HEK293 (cell line): ENCODE results near the gene XPR1.
A peak's percentile ranks its signal among the peaks of the same experiment; 100 is the strongest.

Experiments
- CTCF ChIA-PET: fragments of 350-600 bp; formaldehyde crosslinking; extraction: SDS; loops from one replicate; lab custom pipeline; 2021; ENCODE audit warnings: antibody characterized with exemption; lab: Yijun Ruan, JAX
- POLR2A ChIA-PET: fragments of 300-600 bp; formaldehyde crosslinking; extraction: SDS; loops from one replicate; lab custom pipeline; 2020; ENCODE audit warnings: antibody characterized with exemption, inconsistent platforms; lab: Yijun Ruan, JAX
- H3K27ac ChIP-seq: fragments of 200-500 bp; sonication (Bioruptor generic); 2 replicates; pipeline ENCODE4 v1.5.1; 2014; ENCODE audit warnings: low read depth, low read length, control low read depth, inconsistent platforms; ENCODE audit errors: extremely low read depth
- H3K36me3 ChIP-seq, 2 experiments: fragments of 200-500 bp in 1 of 2; sonication (Bioruptor generic) in 1 of 2; 1 replicate in 1 of 2; 2 replicates in 1 of 2; pipeline ENCODE4 v1.5.1; 2014 to 2017; ENCODE audit warnings: inconsistent platforms in 2 of 2, low read length in 2 of 2; ENCODE audit not compliant: control insufficient read depth in 2 of 2, insufficient read depth in 1 of 2
- H3K4me1 ChIP-seq: fragments of 200-500 bp; sonication (Bioruptor generic); 2 replicates; pipeline ENCODE4 v1.5.1; 2014; ENCODE audit warnings: mild to moderate bottlenecking, low read length, inconsistent platforms; ENCODE audit not compliant: control insufficient read depth, insufficient read depth
- H3K4me3 ChIP-seq: 2 replicates; pipeline ENCODE4 v1.5.1; 2011; ENCODE audit warnings: low read depth, mild to moderate bottlenecking, control low read depth, low read length, moderate library complexity
- H3K9me3 ChIP-seq: fragments of 200-500 bp; sonication (Bioruptor generic); 2 replicates; pipeline ENCODE4 v1.5.1; 2014; ENCODE audit warnings: low read depth, low read length, inconsistent platforms; ENCODE audit not compliant: control insufficient read depth, insufficient read depth
- BCL11A ChIP-seq: fragments of 450-650 bp; formaldehyde crosslinking; IDR thresholded peaks from 2 replicates; pipeline ENCODE4 v1.5.1; 2016; ENCODE audit warnings: low read depth, missing biosample characterization, missing genetic modification characterization
- PRDM1 ChIP-seq: fragments of 450-650 bp; formaldehyde crosslinking; IDR thresholded peaks from 2 replicates; pipeline ENCODE4; 2016; ENCODE audit warnings: missing biosample characterization, missing genetic modification characterization
- REPIN1 ChIP-seq: fragments of 450-650 bp; formaldehyde crosslinking; IDR thresholded peaks from 2 replicates; pipeline ENCODE4 v1.5.1; 2017; ENCODE audit warnings: missing biosample characterization, missing genetic modification characterization, low read depth
- SCRT2 ChIP-seq: fragments of 450-650 bp; formaldehyde crosslinking; IDR thresholded peaks from 2 replicates; pipeline ENCODE4 v1.5.1; 2016; ENCODE audit warnings: missing biosample characterization, missing genetic modification characterization
- ZFHX2 ChIP-seq: fragments of 450-650 bp; formaldehyde crosslinking; conservative IDR thresholded peaks from 2 replicates; pipeline ENCODE4 v1.5.1; 2016; ENCODE audit warnings: missing biosample characterization, missing genetic modification characterization
- ZFP69B ChIP-seq: fragments of 450-650 bp; formaldehyde crosslinking; IDR thresholded peaks from 2 replicates; pipeline ENCODE4 v1.5.1; 2016; ENCODE audit warnings: missing biosample characterization, missing genetic modification characterization
- ZNF202 ChIP-seq: fragments of 450-650 bp; formaldehyde crosslinking; IDR thresholded peaks from 2 replicates; pipeline ENCODE4 v1.5.1; 2016; ENCODE audit warnings: missing biosample characterization, missing genetic modification characterization, borderline replicate concordance
- ZNF324 ChIP-seq: fragments of 450-650 bp; formaldehyde crosslinking; IDR thresholded peaks from 2 replicates; pipeline ENCODE4 v1.5.1; 2016; ENCODE audit warnings: missing biosample characterization, missing genetic modification characterization
- ZNF354C ChIP-seq: fragments of 450-650 bp; formaldehyde crosslinking; IDR thresholded peaks from 2 replicates; pipeline ENCODE4 v1.5.1; 2016; ENCODE audit warnings: missing biosample characterization, missing genetic modification characterization, low read depth, borderline replicate concordance
- ZNF391 ChIP-seq: fragments of 450-650 bp; formaldehyde crosslinking; IDR thresholded peaks from 2 replicates; pipeline ENCODE4 v1.5.1; 2016; ENCODE audit warnings: low read depth, missing biosample characterization, missing genetic modification characterization, borderline replicate concordance
- ZNF501 ChIP-seq: fragments of 450-650 bp; formaldehyde crosslinking; IDR thresholded peaks from 2 replicates; pipeline ENCODE4 v1.5.1; 2016; ENCODE audit warnings: missing biosample characterization, missing genetic modification characterization
- ZNF76 ChIP-seq: fragments of 450-650 bp; formaldehyde crosslinking; IDR thresholded peaks from 2 replicates; pipeline ENCODE4; 2016; ENCODE audit warnings: low read depth, missing biosample characterization, missing genetic modification characterization, borderline replicate concordance
- TF ChIP-seq, protein P1 (sequence below): fragments of 450-650 bp; formaldehyde crosslinking; optimal IDR thresholded peaks from 2 replicates; pipeline ENCODE3; 2016; ENCODE audit warnings: missing biosample characterization, mild to moderate bottlenecking, missing genetic modification characterization
- TF ChIP-seq, protein P2 (sequence below): fragments of 450-650 bp; formaldehyde crosslinking; IDR thresholded peaks from 2 replicates; pipeline ENCODE4 v1.5.1; 2016; ENCODE audit warnings: missing biosample characterization, missing genetic modification characterization
- TF ChIP-seq, protein P3 (sequence below): IDR thresholded peaks from 2 replicates; pipeline ENCODE4 v1.6.1; 2011; ENCODE audit warnings: mild to moderate bottlenecking, low read depth, low read length, borderline replicate concordance
- TF ChIP-seq, protein P4 (sequence below): fragments of 450-650 bp; formaldehyde crosslinking; IDR thresholded peaks from 2 replicates; pipeline ENCODE4 v1.5.1; 2017; ENCODE audit warnings: missing biosample characterization, missing genetic modification characterization
- TF ChIP-seq, protein P5 (sequence below): fragments of 450-650 bp; formaldehyde crosslinking; IDR thresholded peaks from 2 replicates; pipeline ENCODE4 v1.5.1; 2016; ENCODE audit warnings: missing biosample characterization, missing genetic modification characterization, borderline replicate concordance
- TF ChIP-seq, protein P6 (sequence below): fragments of 450-650 bp; IDR thresholded peaks from 2 replicates; pipeline ENCODE4 v1.5.1; 2018; ENCODE audit warnings: missing biosample characterization, missing genetic modification characterization

Gene XPR1

DNA sequence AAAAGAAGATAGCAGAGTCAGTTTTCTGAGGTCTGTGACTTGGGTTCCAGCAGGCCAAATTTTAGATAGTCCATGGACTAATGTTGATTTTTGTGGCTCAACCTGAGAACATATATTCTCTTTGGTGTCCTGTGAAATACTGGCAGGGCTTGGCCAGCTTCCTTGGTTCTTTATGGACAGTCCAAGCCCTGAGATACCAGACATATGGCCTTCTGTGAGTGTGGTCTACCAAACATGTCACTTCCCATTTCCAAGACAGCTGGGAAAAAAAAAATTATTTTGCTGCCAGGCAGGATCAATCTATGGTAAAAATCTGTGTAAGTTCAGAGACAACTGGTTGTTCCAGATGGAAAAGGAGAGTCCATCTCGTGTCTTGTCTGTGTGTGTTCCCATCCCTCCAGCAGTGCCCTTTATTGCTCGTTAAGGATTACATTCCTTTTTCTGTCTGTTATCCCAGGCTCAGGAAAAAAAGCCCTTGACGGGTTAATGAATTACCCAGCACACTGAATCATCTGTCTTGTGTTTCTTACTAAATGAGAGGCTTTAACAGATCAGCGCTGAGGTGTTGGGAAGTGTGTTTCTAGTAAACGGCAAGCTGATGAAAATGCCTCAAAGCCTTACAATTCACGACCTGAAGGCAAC, 33.4 kb upstream of the XPR1 start (continued):
- TF ChIP-seq, protein P1, sequence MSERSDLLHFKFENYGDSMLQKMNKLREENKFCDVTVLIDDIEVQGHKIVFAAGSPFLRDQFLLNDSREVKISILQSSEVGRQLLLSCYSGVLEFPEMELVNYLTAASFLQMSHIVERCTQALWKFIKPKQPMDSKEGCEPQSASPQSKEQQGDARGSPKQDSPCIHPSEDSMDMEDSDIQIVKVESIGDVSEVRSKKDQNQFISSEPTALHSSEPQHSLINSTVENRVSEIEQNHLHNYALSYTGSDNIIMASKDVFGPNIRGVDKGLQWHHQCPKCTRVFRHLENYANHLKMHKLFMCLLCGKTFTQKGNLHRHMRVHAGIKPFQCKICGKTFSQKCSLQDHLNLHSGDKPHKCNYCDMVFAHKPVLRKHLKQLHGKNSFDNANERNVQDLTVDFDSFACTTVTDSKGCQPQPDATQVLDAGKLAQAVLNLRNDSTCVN: no peak
- TF ChIP-seq SCRT2 (tag by site-specific recombination) (no peak), ZNF202 (no peak), ZNF391 (tag by site-specific recombination) (no peak), ZNF354C (tag by site-specific recombination) (no peak), ZNF501 (tag by site-specific recombination) (no peak), ZFP69B (tag by site-specific recombination) (no peak)
- TF ChIP-seq, protein P2, sequence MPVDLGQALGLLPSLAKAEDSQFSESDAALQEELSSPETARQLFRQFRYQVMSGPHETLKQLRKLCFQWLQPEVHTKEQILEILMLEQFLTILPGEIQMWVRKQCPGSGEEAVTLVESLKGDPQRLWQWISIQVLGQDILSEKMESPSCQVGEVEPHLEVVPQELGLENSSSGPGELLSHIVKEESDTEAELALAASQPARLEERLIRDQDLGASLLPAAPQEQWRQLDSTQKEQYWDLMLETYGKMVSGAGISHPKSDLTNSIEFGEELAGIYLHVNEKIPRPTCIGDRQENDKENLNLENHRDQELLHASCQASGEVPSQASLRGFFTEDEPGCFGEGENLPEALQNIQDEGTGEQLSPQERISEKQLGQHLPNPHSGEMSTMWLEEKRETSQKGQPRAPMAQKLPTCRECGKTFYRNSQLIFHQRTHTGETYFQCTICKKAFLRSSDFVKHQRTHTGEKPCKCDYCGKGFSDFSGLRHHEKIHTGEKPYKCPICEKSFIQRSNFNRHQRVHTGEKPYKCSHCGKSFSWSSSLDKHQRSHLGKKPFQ (tag by site-specific recombination): no peak

DNA sequence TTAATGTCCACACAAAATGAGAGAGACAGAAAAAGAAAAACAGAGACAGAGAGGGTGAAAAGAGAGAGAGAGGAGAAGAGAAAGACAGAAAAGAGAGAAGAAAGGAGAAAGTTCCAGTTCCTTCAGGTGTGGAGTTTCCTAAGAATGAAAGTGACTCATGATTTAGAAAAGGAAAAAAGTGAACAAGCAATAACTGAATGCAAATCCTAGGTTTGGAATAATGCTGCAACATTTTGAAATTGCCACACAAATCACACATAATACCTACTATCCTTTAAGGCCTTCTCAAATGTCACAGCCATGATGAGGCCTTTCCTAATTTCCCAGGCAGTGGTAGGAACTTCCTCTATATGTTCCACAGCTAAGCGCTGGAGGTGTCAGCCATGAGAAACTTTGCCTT, 31.5 kb upstream of the XPR1 start:
- no peaks in the 10 kb centered on the region for H3K9me3 ChIP-seq
- no peak overlapping the region for H3K27ac ChIP-seq
- CTCF ChIA-PET: interaction anchor here (0.9 kb wide), 1 partner anchor 565 kb away, joined by 3 read pairs; no protein-coding TSS in a partner anchor
- H3K4me1 ChIP-seq: no peaks in the 10 kb centered on the region
- no peaks in the 10 kb centered on the region for H3K36me3 ChIP-seq
- TF ChIP-seq PRDM1 (tag by site-specific recombination): peak; percentile 91
- TF ChIP-seq ZFHX2 (tag by site-specific recombination): no peak
- TF ChIP-seq, all 188 proteins: peak for 1
- H3K4me3 ChIP-seq: no peak overlapping the region
- POLR2A ChIA-PET: no interaction called here

DNA sequence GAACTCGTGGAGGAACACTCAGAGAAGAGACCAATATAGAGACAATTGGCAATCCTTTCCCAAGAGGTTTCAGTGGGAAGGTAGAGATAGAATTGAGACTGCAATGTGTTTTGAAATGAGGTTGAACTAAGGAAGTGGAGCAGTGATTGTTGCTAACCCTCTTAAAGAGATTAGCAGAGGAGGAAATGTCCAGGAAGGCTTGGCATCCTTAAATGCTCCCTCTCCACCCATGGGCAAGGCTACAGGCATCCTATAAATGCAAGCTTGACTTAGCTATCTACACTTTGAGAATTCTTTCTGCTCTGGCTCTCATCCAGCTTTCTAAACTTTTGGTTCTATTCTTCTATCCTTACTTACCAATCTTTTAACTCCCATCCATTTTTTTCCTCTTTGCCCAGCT, 30.3 kb upstream of the XPR1 start:
- ChIA-PET POLR2A (no interaction called here), CTCF (no interaction called here)
- H3K27ac ChIP-seq: no peak overlapping the region
- H3K4me1 ChIP-seq: no peaks in the 10 kb centered on the region
- TF ChIP-seq, protein P3, sequence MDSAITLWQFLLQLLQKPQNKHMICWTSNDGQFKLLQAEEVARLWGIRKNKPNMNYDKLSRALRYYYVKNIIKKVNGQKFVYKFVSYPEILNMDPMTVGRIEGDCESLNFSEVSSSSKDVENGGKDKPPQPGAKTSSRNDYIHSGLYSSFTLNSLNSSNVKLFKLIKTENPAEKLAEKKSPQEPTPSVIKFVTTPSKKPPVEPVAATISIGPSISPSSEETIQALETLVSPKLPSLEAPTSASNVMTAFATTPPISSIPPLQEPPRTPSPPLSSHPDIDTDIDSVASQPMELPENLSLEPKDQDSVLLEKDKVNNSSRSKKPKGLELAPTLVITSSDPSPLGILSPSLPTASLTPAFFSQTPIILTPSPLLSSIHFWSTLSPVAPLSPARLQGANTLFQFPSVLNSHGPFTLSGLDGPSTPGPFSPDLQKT: no peak
- TF ChIP-seq BCL11A (tag by site-specific recombination) (no peak), REPIN1 (tag by site-specific recombination) (no peak), ZNF324 (tag by site-specific recombination) (no peak)
- H3K36me3 ChIP-seq: no peaks in the 10 kb centered on the region
- H3K4me3 ChIP-seq: no peak overlapping the region
- no peaks in the 10 kb centered on the region for H3K9me3 ChIP-seq

DNA sequence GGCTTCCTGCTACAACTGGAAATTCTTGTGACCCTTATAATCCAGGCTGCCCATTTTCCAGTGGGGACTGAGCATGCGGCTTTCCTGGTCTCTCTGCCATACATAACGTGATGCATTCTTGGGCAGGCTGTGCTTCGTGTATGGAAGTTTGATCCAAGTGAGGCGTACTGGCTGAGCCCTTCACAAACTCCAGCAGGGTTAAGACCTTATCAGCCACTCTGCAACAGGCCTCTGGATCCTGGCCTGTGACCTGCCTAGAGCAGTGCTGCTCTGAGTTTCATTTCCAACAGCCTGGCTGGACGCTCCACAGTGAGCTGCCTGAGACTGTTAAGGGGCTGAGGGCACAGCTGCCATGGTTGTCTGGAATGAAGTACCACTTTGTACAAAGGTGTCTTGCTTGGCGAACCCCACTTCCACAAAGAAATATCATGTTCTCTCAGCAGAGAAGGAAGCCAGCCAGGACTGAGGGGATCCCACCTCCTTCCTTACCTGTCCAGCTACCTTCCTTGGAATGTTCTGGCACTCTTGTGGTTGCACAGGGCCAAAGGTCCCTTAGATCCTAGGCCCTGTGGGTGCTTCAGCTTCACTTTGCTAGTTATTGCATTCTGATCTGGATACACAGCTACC, 28.5 kb upstream of the XPR1 start:
- Histone ChIP-seq H3K36me3 (no peaks in the 10 kb centered on the region), H3K4me3 (no peak overlapping the region), H3K27ac (no peak overlapping the region), H3K9me3 (no peaks in the 10 kb centered on the region), H3K4me1 (no peaks in the 10 kb centered on the region)
- CTCF ChIA-PET: no interaction called here
- POLR2A ChIA-PET: no interaction called here
- TF ChIP-seq ZNF76 (tag by site-specific recombination): no peak
- TF ChIP-seq, protein P4, sequence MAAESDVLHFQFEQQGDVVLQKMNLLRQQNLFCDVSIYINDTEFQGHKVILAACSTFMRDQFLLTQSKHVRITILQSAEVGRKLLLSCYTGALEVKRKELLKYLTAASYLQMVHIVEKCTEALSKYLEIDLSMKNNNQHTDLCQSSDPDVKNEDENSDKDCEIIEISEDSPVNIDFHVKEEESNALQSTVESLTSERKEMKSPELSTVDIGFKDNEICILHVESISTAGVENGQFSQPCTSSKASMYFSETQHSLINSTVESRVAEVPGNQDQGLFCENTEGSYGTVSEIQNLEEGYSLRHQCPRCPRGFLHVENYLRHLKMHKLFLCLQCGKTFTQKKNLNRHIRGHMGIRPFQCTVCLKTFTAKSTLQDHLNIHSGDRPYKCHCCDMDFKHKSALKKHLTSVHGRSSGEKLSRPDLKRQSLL (tag by site-specific recombination): no peak
- TF ChIP-seq, protein P5, sequence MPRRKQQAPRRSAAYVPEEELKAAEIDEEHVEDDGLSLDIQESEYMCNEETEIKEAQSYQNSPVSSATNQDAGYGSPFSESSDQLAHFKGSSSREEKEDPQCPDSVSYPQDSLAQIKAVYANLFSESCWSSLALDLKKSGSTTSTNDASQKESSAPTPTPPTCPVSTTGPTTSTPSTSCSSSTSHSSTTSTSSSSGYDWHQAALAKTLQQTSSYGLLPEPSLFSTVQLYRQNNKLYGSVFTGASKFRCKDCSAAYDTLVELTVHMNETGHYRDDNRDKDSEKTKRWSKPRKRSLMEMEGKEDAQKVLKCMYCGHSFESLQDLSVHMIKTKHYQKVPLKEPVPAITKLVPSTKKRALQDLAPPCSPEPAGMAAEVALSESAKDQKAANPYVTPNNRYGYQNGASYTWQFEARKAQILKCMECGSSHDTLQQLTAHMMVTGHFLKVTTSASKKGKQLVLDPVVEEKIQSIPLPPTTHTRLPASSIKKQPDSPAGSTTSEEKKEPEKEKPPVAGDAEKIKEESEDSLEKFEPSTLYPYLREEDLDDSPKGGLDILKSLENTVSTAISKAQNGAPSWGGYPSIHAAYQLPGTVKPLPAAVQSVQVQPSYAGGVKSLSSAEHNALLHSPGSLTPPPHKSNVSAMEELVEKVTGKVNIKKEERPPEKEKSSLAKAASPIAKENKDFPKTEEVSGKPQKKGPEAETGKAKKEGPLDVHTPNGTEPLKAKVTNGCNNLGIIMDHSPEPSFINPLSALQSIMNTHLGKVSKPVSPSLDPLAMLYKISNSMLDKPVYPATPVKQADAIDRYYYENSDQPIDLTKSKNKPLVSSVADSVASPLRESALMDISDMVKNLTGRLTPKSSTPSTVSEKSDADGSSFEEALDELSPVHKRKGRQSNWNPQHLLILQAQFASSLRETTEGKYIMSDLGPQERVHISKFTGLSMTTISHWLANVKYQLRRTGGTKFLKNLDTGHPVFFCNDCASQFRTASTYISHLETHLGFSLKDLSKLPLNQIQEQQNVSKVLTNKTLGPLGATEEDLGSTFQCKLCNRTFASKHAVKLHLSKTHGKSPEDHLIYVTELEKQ (tag by site-specific recombination): no peak
- TF ChIP-seq, protein P6, sequence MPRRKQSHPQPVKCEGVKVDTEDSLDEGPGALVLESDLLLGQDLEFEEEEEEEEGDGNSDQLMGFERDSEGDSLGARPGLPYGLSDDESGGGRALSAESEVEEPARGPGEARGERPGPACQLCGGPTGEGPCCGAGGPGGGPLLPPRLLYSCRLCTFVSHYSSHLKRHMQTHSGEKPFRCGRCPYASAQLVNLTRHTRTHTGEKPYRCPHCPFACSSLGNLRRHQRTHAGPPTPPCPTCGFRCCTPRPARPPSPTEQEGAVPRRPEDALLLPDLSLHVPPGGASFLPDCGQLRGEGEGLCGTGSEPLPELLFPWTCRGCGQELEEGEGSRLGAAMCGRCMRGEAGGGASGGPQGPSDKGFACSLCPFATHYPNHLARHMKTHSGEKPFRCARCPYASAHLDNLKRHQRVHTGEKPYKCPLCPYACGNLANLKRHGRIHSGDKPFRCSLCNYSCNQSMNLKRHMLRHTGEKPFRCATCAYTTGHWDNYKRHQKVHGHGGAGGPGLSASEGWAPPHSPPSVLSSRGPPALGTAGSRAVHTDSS (tag by site-specific recombination): no peak
- TF ChIP-seq, all 188 proteins: peak for 0
